ENCODE data around the gene ROR1.
"Not testable (repeated sequence)": the region's sequence is repeated elsewhere in the genome, so short reads cannot be mapped to it uniquely, and the experiment has no call there.

Gene ROR1

GRCh38 chr1:64224236-64224635 lies 450.4 kb downstream of the ROR1 start:
- H3K36me3 ChIP-seq (ENCODE audit: control insufficient read depth in 2 of 2, insufficient read depth in 2 of 2, low read length in 2 of 2); H3K9me3 ChIP-seq (ENCODE audit: control insufficient read depth in 2 of 2, low read length in 2 of 2); H3K27ac ChIP-seq (ENCODE audit: low read length); H3K27me3 ChIP-seq (ENCODE audit: control insufficient read depth in 1 of 2, insufficient read depth in 2 of 2, low read length in 2 of 2); H3K4me3 ChIP-seq (ENCODE audit: low read length in 2 of 2); H3K4me1 ChIP-seq (ENCODE audit: control insufficient read depth, insufficient read depth, low read length); H3K9ac ChIP-seq (ENCODE audit: low read length in 2 of 2): not testable (repeated sequence)

- no peaks in the 10 kb centered on the region for H3K27me3 ChIP-seq (ENCODE audit: control insufficient read depth in 1 of 2, insufficient read depth in 2 of 2, low read length in 2 of 2)
- H3K9ac ChIP-seq (ENCODE audit: low read length in 2 of 2) = no peak overlapping the region
- H3K9me3 ChIP-seq (ENCODE audit: control insufficient read depth in 2 of 2, low read length in 2 of 2) = no peaks in the 10 kb centered on the region
- no peak overlapping the region for H3K4me3 ChIP-seq (ENCODE audit: low read length in 2 of 2)
- no peaks in the 10 kb centered on the region for H3K4me1 ChIP-seq (ENCODE audit: control insufficient read depth, insufficient read depth, low read length)
- H3K36me3 ChIP-seq (ENCODE audit: control insufficient read depth in 2 of 2, insufficient read depth in 2 of 2, low read length in 2 of 2) = no peaks in the 10 kb centered on the region
- no peak overlapping the region for H3K27ac ChIP-seq (ENCODE audit: low read length)
Measured at GRCh38 chr1:64228167-64228957, 454.5 kb downstream of the ROR1 start.

GRCh38 chr1:64229307-64229706 lies 455.5 kb downstream of the ROR1 start:
- no peaks in the 10 kb centered on the region for H3K27me3 ChIP-seq (ENCODE audit: control insufficient read depth in 1 of 2, insufficient read depth in 2 of 2, low read length in 2 of 2)
- no peak overlapping the region for H3K27ac ChIP-seq (ENCODE audit: low read length)
- no peaks in the 10 kb centered on the region for H3K4me1 ChIP-seq (ENCODE audit: control insufficient read depth, insufficient read depth, low read length)
- H3K9me3 ChIP-seq (ENCODE audit: control insufficient read depth in 2 of 2, low read length in 2 of 2) = no peaks in the 10 kb centered on the region
- H3K36me3 ChIP-seq (ENCODE audit: control insufficient read depth in 2 of 2, insufficient read depth in 2 of 2, low read length in 2 of 2) = no peaks in the 10 kb centered on the region
- H3K9ac ChIP-seq (ENCODE audit: low read length in 2 of 2) = no peak overlapping the region
- H3K4me3 ChIP-seq (ENCODE audit: low read length in 2 of 2) = no peak overlapping the region

Measured in stomach smooth muscle (tissue), 2 donors.